SW480 (cell line): ENCODE results near the gene ZNF750.

Experiments
- DNase-seq: peaks from one replicate; pipeline ENCODE4 v3.0.0-alpha.2; 2016; ENCODE audit warnings: low spot score

ZNF750 gene

GRCh38 chr17:82812058-82812457 is 27.8 kb downstream of the ZNF750 start:
- DNase-seq: no peak

- no peak for DNase-seq
Observed at GRCh38 chr17:82810644-82811430, 29.0 kb downstream of the ZNF750 start.

GRCh38 chr17:82808921-82809905 is 30.6 kb downstream of the ZNF750 start:
- DNase-seq: no peak

- no peak for DNase-seq
Observed at GRCh38 chr17:82808006-82808405, 31.8 kb downstream of the ZNF750 start.

GRCh38 chr17:82807562-82807961 is 32.3 kb downstream of the ZNF750 start:
- DNase-seq: no peak

- no peak for DNase-seq
Observed at GRCh38 chr17:82807101-82807500, 32.7 kb downstream of the ZNF750 start.

GRCh38 chr17:82806645-82807044 is 33.2 kb downstream of the ZNF750 start:
- DNase-seq: no peak

- DNase-seq: no peak
Observed at GRCh38 chr17:82805823-82806222, 34.0 kb downstream of the ZNF750 start.

GRCh38 chr17:82805254-82805653 is 34.6 kb downstream of the ZNF750 start:
- no peak for DNase-seq

GRCh38 chr17:82804442-82805191 is 35.2 kb downstream of the ZNF750 start:
- no peak for DNase-seq

GRCh38 chr17:82803606-82804005 is 36.2 kb downstream of the ZNF750 start:
- DNase-seq: no peak

- no peak for DNase-seq
Observed at GRCh38 chr17:82803185-82803584, 36.6 kb downstream of the ZNF750 start.

- DNase-seq: no peak
Observed at GRCh38 chr17:82802075-82802780, 37.6 kb downstream of the ZNF750 start.

GRCh38 chr17:82801377-82801970 is 38.3 kb downstream of the ZNF750 start:
- DNase-seq: no peak

GRCh38 chr17:82800885-82801284 is 38.9 kb downstream of the ZNF750 start:
- no peak for DNase-seq

GRCh38 chr17:82799591-82799990 is 40.2 kb downstream of the ZNF750 start:
- DNase-seq: no peak

- no peak for DNase-seq
Observed at GRCh38 chr17:82798752-82799151, 41.1 kb downstream of the ZNF750 start.

- DNase-seq: no peak
Observed at GRCh38 chr17:82797061-82797460, 42.8 kb downstream of the ZNF750 start.

GRCh38 chr17:82795615-82796014 is 44.2 kb downstream of the ZNF750 start:
- DNase-seq: no peak

GRCh38 chr17:82794781-82795482 is 44.9 kb downstream of the ZNF750 start:
- DNase-seq: no peak
